HG03460 (cell line): ENCODE results near the gene DOCK1.

Experiments used
- ATAC-seq: cut with Tn5 transposase; IDR thresholded peaks from one replicate; pipeline ENCODE4 v1.9.1; 2021; ENCODE audit not compliant: unreplicated experiment

Gene DOCK1

GRCh38 chr10:127196282-127197153 is 291.3 kb downstream of the DOCK1 start, which contains the start of gene INSYN2A:
TSS of gene INSYN2A (minus strand) at chr10:127196591. CDS start at chr10:127176395, 20,196 bp downstream.
- ATAC-seq: no peak

GRCh38 chr10:127197154-127197432 is 291.9 kb downstream of the DOCK1 start:
- ATAC-seq: no peak

GRCh38 chr10:127198307-127198706 is 293.1 kb downstream of the DOCK1 start:
- ATAC-seq: no peak

GRCh38 chr10:127198721-127199120 is 293.5 kb downstream of the DOCK1 start:
- ATAC-seq: no peak

GRCh38 chr10:127200646-127201045 is 295.4 kb downstream of the DOCK1 start:
- no peak for ATAC-seq

GRCh38 chr10:127203067-127203466 is 297.8 kb downstream of the DOCK1 start:
- no peak for ATAC-seq

GRCh38 chr10:127207081-127207480 is 301.9 kb downstream of the DOCK1 start:
- no peak for ATAC-seq

- ATAC-seq: no peak
Measured at GRCh38 chr10:127210936-127211466, 305.8 kb downstream of the DOCK1 start.

GRCh38 chr10:127215866-127216265 is 310.6 kb downstream of the DOCK1 start:
- no peak for ATAC-seq

GRCh38 chr10:127216274-127216673 is 311.0 kb downstream of the DOCK1 start:
- ATAC-seq: no peak

GRCh38 chr10:127216786-127217185 is 311.6 kb downstream of the DOCK1 start:
- no peak for ATAC-seq

GRCh38 chr10:127218658-127219057 is 313.4 kb downstream of the DOCK1 start:
- ATAC-seq: no peak

- ATAC-seq: no peak
Measured at GRCh38 chr10:127221281-127221680, 316.1 kb downstream of the DOCK1 start.

GRCh38 chr10:127227027-127227426 is 321.8 kb downstream of the DOCK1 start:
- no peak for ATAC-seq

- no peak for ATAC-seq
Measured at GRCh38 chr10:127227663-127228062, 322.4 kb downstream of the DOCK1 start.

GRCh38 chr10:127228195-127228787 is 323.1 kb downstream of the DOCK1 start:
- ATAC-seq: no peak

GRCh38 chr10:127234306-127234800 is 329.1 kb downstream of the DOCK1 start:
- ATAC-seq: no peak

GRCh38 chr10:127236266-127236665 is 331.0 kb downstream of the DOCK1 start:
- ATAC-seq: no peak

- no peak for ATAC-seq
Measured at GRCh38 chr10:127242914-127243313, 337.7 kb downstream of the DOCK1 start.

- ATAC-seq: no peak
Measured at GRCh38 chr10:127243490-127244272, 338.5 kb downstream of the DOCK1 start.

- no peak for ATAC-seq
Measured at GRCh38 chr10:127245456-127245855, 340.2 kb downstream of the DOCK1 start.
